IMR-90 (cell line): ENCODE data around the gene RBPJ. TPM values are rescaled to one million over a fixed set of nuclear protein-coding genes. Genes with fewer than 3 reads are reported as not detected.

ENCODE experiments used
- ATAC-seq: fragments of 200-7000 bp; cut with Tn5 transposase; 2 replicates; pipeline ENCODE4 v1.9.1; 2020; ENCODE audit warnings: low read depth, mild to moderate bottlenecking, moderate library complexity
- BruUV-seq: library from RNA; stranded (reverse); fragments of 400-500 nt; replicated peaks from 2 replicates; lab custom pipeline; 2021; lab: Mats Ljungman, UMichigan
- CTCF ChIA-PET: fragments of 300-600 bp; formaldehyde crosslinking; extraction: SDS; loops from one replicate; lab custom pipeline; 2021; ENCODE audit warnings: antibody characterized with exemption; lab: Yijun Ruan, JAX
- POLR2A ChIA-PET: fragments of 300-600 bp; sonication (Branson Sonifier 250); formaldehyde crosslinking; loops from one replicate; lab custom pipeline; 2022; ENCODE audit warnings: antibody characterized with exemption; ENCODE audit not compliant: unreplicated experiment; lab: Charles Lee
- DNase-seq: peaks from one replicate; pipeline ENCODE4 v3.0.0; 2013
- H2AFZ ChIP-seq: replicated peaks from 2 replicates; pipeline ENCODE3; 2013; ENCODE audit warnings: low read length, mild to moderate bottlenecking; ENCODE audit not compliant: poor library complexity
- H2AK5ac ChIP-seq: 2 replicates; pipeline ENCODE4 v1.6.1; 2013; ENCODE audit warnings: low read depth, low read length, inconsistent platforms
- H2AK9ac ChIP-seq: replicated peaks from 2 replicates; pipeline ENCODE3; 2013; ENCODE audit warnings: mild to moderate bottlenecking, low read depth, low read length, moderate library complexity; ENCODE audit not compliant: poor library complexity
- H2BK120ac ChIP-seq: 2 replicates; pipeline ENCODE4 v1.6.1; 2013; ENCODE audit warnings: low read depth, low read length, inconsistent platforms
- H2BK15ac ChIP-seq: 3 replicates; pipeline ENCODE4 v1.6.1; 2013; ENCODE audit warnings: low read depth, low read length, inconsistent platforms
- H2BK20ac ChIP-seq: 2 replicates; pipeline ENCODE4 v1.6.1; 2013; ENCODE audit warnings: low read depth, mild to moderate bottlenecking, inconsistent platforms, low read length, moderate library complexity
- H2BK5ac ChIP-seq: 2 replicates; pipeline ENCODE4 v1.6.1; 2013; ENCODE audit warnings: mild to moderate bottlenecking, low read depth, low read length, inconsistent platforms; ENCODE audit not compliant: poor library complexity, severe bottlenecking
- H3K14ac ChIP-seq: replicated peaks from 2 replicates; pipeline ENCODE4 v1.6.1; 2013; ENCODE audit warnings: low read depth, low read length, inconsistent platforms
- H3K18ac ChIP-seq: 2 replicates; pipeline ENCODE4 v1.6.1; 2013; ENCODE audit warnings: low read depth, low read length, control low read depth
- H3K23ac ChIP-seq: 2 replicates; pipeline ENCODE4 v1.6.1; 2013; ENCODE audit warnings: low read depth, low read length, inconsistent platforms
- H3K27ac ChIP-seq: 2 replicates; pipeline ENCODE4 v1.5.1; 2013; ENCODE audit warnings: mild to moderate bottlenecking, control low read depth, low read length; ENCODE audit not compliant: insufficient read depth
- H3K27me3 ChIP-seq: 2 replicates; pipeline ENCODE4 v1.6.1; 2013; ENCODE audit warnings: low read length; ENCODE audit not compliant: control insufficient read depth, insufficient read depth
- H3K36me3 ChIP-seq: 2 replicates; pipeline ENCODE4 v1.6.1; 2013; ENCODE audit warnings: low read length, mixed read lengths; ENCODE audit not compliant: control insufficient read depth, insufficient read depth
- H3K4ac ChIP-seq: 2 replicates; pipeline ENCODE4 v1.6.1; 2013; ENCODE audit warnings: low read depth, low read length, inconsistent platforms
- H3K4me1 ChIP-seq: 2 replicates; pipeline ENCODE4 v1.6.1; 2013; ENCODE audit warnings: low read length, mixed read lengths; ENCODE audit not compliant: control insufficient read depth, insufficient read depth
- H3K4me2 ChIP-seq: 2 replicates; pipeline ENCODE4 v1.6.1; 2013; ENCODE audit warnings: low read depth, mild to moderate bottlenecking, control low read depth, low read length, moderate library complexity
- H3K4me3 ChIP-seq: 2 replicates; pipeline ENCODE4 v1.5.1; 2013; ENCODE audit warnings: low read depth, mild to moderate bottlenecking, control low read depth, low read length, moderate library complexity; ENCODE audit not compliant: insufficient read depth
- H3K56ac ChIP-seq: 2 replicates; pipeline ENCODE4 v1.6.1; 2013; ENCODE audit warnings: low read length, inconsistent platforms; ENCODE audit not compliant: insufficient read depth; ENCODE audit errors: extremely low read depth
- H3K79me1 ChIP-seq, 2 experiments: 2 replicates each; pipeline ENCODE4 v1.6.1; 2013; ENCODE audit warnings: low read length in 2 of 2, inconsistent platforms in 1 of 2, low read depth in 1 of 2
- H3K9ac ChIP-seq: 2 replicates; pipeline ENCODE4 v1.6.1; 2013; ENCODE audit warnings: low read depth, low read length, control low read depth
- H3K9me1 ChIP-seq: 2 replicates; pipeline ENCODE4 v1.6.1; 2013; ENCODE audit warnings: low read length, inconsistent platforms; ENCODE audit not compliant: insufficient read depth
- H3K9me3 ChIP-seq: 2 replicates; pipeline ENCODE4 v1.6.1; 2013; ENCODE audit warnings: low read length; ENCODE audit not compliant: control insufficient read depth, insufficient read depth
- H4K20me1 ChIP-seq: 2 replicates; pipeline ENCODE4 v1.6.1; 2013; ENCODE audit warnings: low read length, inconsistent platforms; ENCODE audit not compliant: insufficient read depth
- H4K5ac ChIP-seq: 2 replicates; pipeline ENCODE4 v1.6.1; 2013; ENCODE audit warnings: mild to moderate bottlenecking, low read depth, low read length, control low read depth
- H4K8ac ChIP-seq, 2 experiments: 2 replicates each; pipeline ENCODE4 v1.6.1; 2013; ENCODE audit warnings: low read depth in 2 of 2, low read length in 2 of 2, control low read depth in 1 of 2, inconsistent platforms in 1 of 2
- H4K91ac ChIP-seq: 2 replicates; pipeline ENCODE4 v1.6.1; 2013; ENCODE audit warnings: low read depth, low read length, inconsistent platforms; ENCODE audit not compliant: insufficient read depth
- BHLHE40 ChIP-seq: fragments of 150-350 bp; IDR thresholded peaks from 2 replicates; pipeline ENCODE4 v1.6.1; 2016; ENCODE audit warnings: mild to moderate bottlenecking, low read depth, low read length
- ELK1 ChIP-seq: fragments of 150-350 bp; IDR thresholded peaks from 2 replicates; pipeline ENCODE4 v1.6.1; 2016; ENCODE audit warnings: low read depth, mild to moderate bottlenecking, low read length, moderate library complexity, borderline replicate concordance
- FOS ChIP-seq: fragments of 150-350 bp; IDR thresholded peaks from 2 replicates; pipeline ENCODE4 v1.6.1; 2016; ENCODE audit warnings: low read depth, low read length
- MXI1 ChIP-seq: IDR thresholded peaks from 2 replicates; pipeline ENCODE4 v1.6.1; 2012; ENCODE audit warnings: low read depth, mild to moderate bottlenecking, low read length, moderate library complexity, borderline replicate concordance
- SMC3 ChIP-seq: fragments of 150-350 bp; IDR thresholded peaks from 2 replicates; pipeline ENCODE4 v1.6.1; 2016; ENCODE audit warnings: low read depth, mild to moderate bottlenecking, antibody characterized with exemption, low read length, moderate library complexity
- WGBS, 2 experiments: methylation state at CpG; one replicate each; pipeline versions ENCODE4 v1.1.5 to v1.1.7; 2013; ENCODE audit warnings: missing lambda C conversion rate in 2 of 2; ENCODE audit not compliant: insufficient read length in 1 of 2; ENCODE audit errors: extremely low coverage in 2 of 2; 5-methylcytosine and 5-hydroxymethylcytosine counted together
- dilution Hi-C: fragments of 300-500 bp; cut with HindIII; formaldehyde crosslinking; loops from one replicate; pipeline ENCODE4 v1.14.3; 2018; ENCODE audit warnings: low sequenced_read_pairs; ENCODE audit not compliant: unreplicated experiment
- in situ Hi-C: fragments of 300-500 bp; cut with MboI; formaldehyde crosslinking; loops from 3 replicates; pipeline ENCODE4 v1.14.3; 2019; ENCODE audit warnings: low sequenced_read_pairs, inconsistent platforms, mixed read lengths
- intact Hi-C: fragments of 100-400 bp; cut with micrococcal nuclease; formaldehyde crosslinking; loops from 2 replicates; pipeline ENCODE4 v1.10.0; 2022
- polyA plus RNA-seq, 3 experiments: library from polyadenylated mRNA; depleted of rRNA; stranded (reverse); fragments of >200 nt; gene quantifications; 2 replicates each; pipeline ENCODE4 v1.2.3, GENCODE V29; 2012; ENCODE audit warnings: low replicate concordance in 1 of 3
- total RNA-seq: library from RNA; depleted of rRNA; stranded (reverse); fragments of >200 nt; gene quantifications from 2 replicates; pipeline ENCODE4 v1.2.3, GENCODE V29; 2012

The RBPJ gene
- total and polyA plus RNA-seq, 2 of the 4 experiments (the other 2 are of a cell fraction): 50.3 to 148 TPM

GRCh38 chr4:26380740-26381139 lies 59.9 kb downstream of the RBPJ start:
- Histone ChIP-seq H3K4me3 (no peak overlapping the region), H3K9ac (no peak overlapping the region), H3K4ac (no peak overlapping the region), H2AFZ (no peak overlapping the region), H3K9me1 (peaks cover 13% of the 10 kb centered on the region), H3K79me1 (peaks cover 36 to 62% of the 10 kb centered on the region in 2 experiments), H3K23ac (no peak overlapping the region), H4K5ac (no peak overlapping the region), H3K4me2 (no peak overlapping the region), H3K18ac (no peak overlapping the region), H2AK9ac (no peak overlapping the region), H3K4me1 (peaks cover 6% of the 10 kb centered on the region), H3K36me3 (peaks cover 5% of the 10 kb centered on the region), H4K8ac (no peak overlapping the region), H3K56ac (no peak overlapping the region), H2BK20ac (no peak overlapping the region), H3K27ac (no peak overlapping the region), H3K14ac (no peak overlapping the region), H4K20me1 (peaks cover 70% of the 10 kb centered on the region), H2AK5ac (no peak overlapping the region), H4K91ac (no peak overlapping the region), H3K9me3 (no peaks in the 10 kb centered on the region), H2BK15ac (no peak overlapping the region), H3K27me3 (no peaks in the 10 kb centered on the region), H2BK120ac (no peak overlapping the region), H2BK5ac (no peak overlapping the region)
- dilution Hi-C loops (no loop called here), intact Hi-C loops (no loop called here), in situ Hi-C loops (no loop called here)
- ATAC-seq (no peak), DNase-seq (no peak)
- TF ChIP-seq ELK1 (no peak), MXI1 (no peak), BHLHE40 (no peak), FOS (no peak), SMC3 (no peak)
- no CpG with 5 or more reads among the region's 2 CpGs for WGBS, 2 experiments
- BruUV-seq: no TSS peak
- POLR2A ChIA-PET: no interaction called here
- CTCF ChIA-PET: no interaction called here
